Measurements from ENCODE around the gene AURKAIP1. TPM values are rescaled to one million over a fixed set of nuclear protein-coding genes. Genes with fewer than 3 reads are reported as not detected.

Gene AURKAIP1
- total and polyA plus RNA-seq, 2 of the 13 experiments (the other 11 are each of a cell fraction or from before 2014, with no cell fraction given): 69.5 to 175 TPM

DNA sequence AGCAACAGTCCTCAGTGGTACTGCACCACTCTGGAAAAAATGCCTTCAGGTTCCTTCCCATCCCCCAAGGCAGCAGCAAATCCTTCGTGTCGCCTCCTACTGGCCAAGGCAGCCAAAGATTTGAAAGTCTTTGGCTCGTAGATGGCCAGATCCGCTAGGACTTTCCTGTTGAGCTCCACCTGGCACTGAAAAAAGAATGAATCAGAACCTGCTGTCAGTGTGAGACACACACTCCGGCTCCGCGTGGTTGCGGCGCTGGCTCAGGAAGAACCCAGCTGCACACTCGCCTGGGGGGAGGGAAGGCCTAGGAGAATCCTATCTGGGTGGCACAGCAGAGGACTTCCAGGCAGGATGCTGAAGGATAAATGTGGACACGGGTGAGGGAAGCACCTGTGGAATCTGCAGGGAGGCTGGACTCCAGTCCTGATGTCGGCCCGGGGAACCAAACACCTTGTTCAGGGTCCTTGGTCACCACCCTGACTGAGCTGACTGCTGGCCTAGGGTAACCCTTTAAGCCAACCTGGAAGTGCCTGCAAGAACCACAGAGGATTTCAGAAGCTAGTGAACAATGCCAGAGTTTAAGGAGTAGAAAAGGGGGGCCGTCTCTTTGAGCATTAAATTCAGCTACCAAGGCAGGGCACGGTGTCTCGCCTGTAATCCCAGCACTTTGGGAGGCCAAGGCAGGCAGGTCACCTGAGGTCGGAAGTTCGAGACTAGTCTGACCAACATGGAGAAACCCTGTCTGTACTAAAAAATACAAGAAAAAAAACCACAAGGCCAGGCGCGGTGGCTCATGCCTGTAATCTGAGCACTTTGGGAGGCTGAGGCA is 27.3 kb upstream of the AURKAIP1 start (continued):
- TF ChIP-seq PLRG1 (conservative IDR thresholded peaks at IDR 0.05) (no peak), MEF2D (CRISPR knock-in tag; IDR thresholded peaks at IDR 0.05) (no peak), RXRA (CRISPR knock-in tag; IDR thresholded peaks at IDR 0.05) (peak; percentile 34; the same call in 1 of the 2 replicates), KAT7 (CRISPR knock-in tag; IDR thresholded peaks at IDR 0.05; ENCODE audit: borderline replicate concordance) (no peak), RXRB (CRISPR knock-in tag; IDR thresholded peaks at IDR 0.05; ENCODE audit: borderline replicate concordance) (no peak), PHF21A (CRISPR knock-in tag; IDR thresholded peaks at IDR 0.05) (no peak), SRY (CRISPR knock-in tag; IDR thresholded peaks at IDR 0.05) (no peak), ZNF768 (CRISPR knock-in tag; IDR thresholded peaks at IDR 0.05) (no peak; the same call in 1 of the 2 replicates), NFKB2 (CRISPR knock-in tag; IDR thresholded peaks at IDR 0.05; ENCODE audit: borderline replicate concordance) (0 out of 2 replicates have a peak, but pooled peaks have one; percentile 19), NRL (CRISPR knock-in tag; IDR thresholded peaks at IDR 0.05; ENCODE audit: borderline replicate concordance) (peak; percentile 43; the same call in 1 of the 2 replicates), ZNF230 (CRISPR knock-in tag; IDR thresholded peaks at IDR 0.05) (no peak), HOXA7 (CRISPR knock-in tag; IDR thresholded peaks at IDR 0.05) (no peak), ZBTB7A (CRISPR knock-in tag; IDR thresholded peaks at IDR 0.05) (no peak), SRF (IDR thresholded peaks at IDR 0.05; ENCODE audit: low read depth, low read length) (no peak), BORCS8-MEF2B (CRISPR knock-in tag; IDR thresholded peaks at IDR 0.05) (peak; percentile 27; the same call in 1 of the 2 replicates)
- TF ChIP-seq, protein P1, sequence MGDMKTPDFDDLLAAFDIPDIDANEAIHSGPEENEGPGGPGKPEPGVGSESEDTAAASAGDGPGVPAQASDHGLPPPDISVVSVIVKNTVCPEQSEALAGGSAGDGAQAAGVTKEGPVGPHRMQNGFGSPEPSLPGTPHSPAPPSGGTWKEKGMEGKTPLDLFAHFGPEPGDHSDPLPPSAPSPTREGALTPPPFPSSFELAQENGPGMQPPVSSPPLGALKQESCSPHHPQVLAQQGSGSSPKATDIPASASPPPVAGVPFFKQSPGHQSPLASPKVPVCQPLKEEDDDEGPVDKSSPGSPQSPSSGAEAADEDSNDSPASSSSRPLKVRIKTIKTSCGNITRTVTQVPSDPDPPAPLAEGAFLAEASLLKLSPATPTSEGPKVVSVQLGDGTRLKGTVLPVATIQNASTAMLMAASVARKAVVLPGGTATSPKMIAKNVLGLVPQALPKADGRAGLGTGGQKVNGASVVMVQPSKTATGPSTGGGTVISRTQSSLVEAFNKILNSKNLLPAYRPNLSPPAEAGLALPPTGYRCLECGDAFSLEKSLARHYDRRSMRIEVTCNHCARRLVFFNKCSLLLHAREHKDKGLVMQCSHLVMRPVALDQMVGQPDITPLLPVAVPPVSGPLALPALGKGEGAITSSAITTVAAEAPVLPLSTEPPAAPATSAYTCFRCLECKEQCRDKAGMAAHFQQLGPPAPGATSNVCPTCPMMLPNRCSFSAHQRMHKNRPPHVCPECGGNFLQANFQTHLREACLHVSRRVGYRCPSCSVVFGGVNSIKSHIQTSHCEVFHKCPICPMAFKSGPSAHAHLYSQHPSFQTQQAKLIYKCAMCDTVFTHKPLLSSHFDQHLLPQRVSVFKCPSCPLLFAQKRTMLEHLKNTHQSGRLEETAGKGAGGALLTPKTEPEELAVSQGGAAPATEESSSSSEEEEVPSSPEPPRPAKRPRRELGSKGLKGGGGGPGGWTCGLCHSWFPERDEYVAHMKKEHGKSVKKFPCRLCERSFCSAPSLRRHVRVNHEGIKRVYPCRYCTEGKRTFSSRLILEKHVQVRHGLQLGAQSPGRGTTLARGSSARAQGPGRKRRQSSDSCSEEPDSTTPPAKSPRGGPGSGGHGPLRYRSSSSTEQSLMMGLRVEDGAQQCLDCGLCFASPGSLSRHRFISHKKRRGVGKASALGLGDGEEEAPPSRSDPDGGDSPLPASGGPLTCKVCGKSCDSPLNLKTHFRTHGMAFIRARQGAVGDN (CRISPR knock-in tag; IDR thresholded peaks at IDR 0.05): no peak
- TF ChIP-seq, protein P2, sequence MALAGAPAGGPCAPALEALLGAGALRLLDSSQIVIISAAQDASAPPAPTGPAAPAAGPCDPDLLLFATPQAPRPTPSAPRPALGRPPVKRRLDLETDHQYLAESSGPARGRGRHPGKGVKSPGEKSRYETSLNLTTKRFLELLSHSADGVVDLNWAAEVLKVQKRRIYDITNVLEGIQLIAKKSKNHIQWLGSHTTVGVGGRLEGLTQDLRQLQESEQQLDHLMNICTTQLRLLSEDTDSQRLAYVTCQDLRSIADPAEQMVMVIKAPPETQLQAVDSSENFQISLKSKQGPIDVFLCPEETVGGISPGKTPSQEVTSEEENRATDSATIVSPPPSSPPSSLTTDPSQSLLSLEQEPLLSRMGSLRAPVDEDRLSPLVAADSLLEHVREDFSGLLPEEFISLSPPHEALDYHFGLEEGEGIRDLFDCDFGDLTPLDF (CRISPR knock-in tag; IDR thresholded peaks at IDR 0.05): no peak
- TF ChIP-seq, protein P3, sequence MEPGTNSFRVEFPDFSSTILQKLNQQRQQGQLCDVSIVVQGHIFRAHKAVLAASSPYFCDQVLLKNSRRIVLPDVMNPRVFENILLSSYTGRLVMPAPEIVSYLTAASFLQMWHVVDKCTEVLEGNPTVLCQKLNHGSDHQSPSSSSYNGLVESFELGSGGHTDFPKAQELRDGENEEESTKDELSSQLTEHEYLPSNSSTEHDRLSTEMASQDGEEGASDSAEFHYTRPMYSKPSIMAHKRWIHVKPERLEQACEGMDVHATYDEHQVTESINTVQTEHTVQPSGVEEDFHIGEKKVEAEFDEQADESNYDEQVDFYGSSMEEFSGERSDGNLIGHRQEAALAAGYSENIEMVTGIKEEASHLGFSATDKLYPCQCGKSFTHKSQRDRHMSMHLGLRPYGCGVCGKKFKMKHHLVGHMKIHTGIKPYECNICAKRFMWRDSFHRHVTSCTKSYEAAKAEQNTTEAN (CRISPR knock-in tag; conservative IDR thresholded peaks at IDR 0.05): no peak
- TF ChIP-seq, protein P4, sequence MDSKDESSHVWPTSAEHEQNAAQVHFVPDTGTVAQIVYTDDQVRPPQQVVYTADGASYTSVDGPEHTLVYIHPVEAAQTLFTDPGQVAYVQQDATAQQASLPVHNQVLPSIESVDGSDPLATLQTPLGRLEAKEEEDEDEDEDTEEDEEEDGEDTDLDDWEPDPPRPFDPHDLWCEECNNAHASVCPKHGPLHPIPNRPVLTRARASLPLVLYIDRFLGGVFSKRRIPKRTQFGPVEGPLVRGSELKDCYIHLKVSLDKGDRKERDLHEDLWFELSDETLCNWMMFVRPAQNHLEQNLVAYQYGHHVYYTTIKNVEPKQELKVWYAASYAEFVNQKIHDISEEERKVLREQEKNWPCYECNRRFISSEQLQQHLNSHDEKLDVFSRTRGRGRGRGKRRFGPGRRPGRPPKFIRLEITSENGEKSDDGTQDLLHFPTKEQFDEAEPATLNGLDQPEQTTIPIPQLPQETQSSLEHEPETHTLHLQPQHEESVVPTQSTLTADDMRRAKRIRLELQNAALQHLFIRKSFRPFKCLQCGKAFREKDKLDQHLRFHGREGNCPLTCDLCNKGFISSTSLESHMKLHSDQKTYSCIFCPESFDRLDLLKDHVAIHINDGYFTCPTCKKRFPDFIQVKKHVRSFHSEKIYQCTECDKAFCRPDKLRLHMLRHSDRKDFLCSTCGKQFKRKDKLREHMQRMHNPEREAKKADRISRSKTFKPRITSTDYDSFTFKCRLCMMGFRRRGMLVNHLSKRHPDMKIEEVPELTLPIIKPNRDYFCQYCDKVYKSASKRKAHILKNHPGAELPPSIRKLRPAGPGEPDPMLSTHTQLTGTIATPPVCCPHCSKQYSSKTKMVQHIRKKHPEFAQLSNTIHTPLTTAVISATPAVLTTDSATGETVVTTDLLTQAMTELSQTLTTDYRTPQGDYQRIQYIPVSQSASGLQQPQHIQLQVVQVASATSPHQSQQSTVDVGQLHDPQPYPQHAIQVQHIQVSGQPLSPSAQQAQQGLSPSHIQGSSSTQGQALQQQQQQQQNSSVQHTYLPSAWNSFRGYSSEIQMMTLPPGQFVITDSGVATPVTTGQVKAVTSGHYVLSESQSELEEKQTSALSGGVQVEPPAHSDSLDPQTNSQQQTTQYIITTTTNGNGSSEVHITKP (CRISPR knock-in tag; IDR thresholded peaks at IDR 0.05; ENCODE audit: low read depth): no peak
